22Rv1 (cell line): ENCODE measurements around the gene GLRA2.

Experiments used
- ZFX ChIP-seq: fragments of 450-650 bp; IDR thresholded peaks from 2 replicates; pipeline ENCODE4 v1.6.1; 2017; ENCODE audit warnings: antibody characterized with exemption, borderline replicate concordance
- TF ChIP-seq, protein P1 (sequence below): fragments of 450-650 bp; IDR thresholded peaks from 2 replicates; pipeline ENCODE4 v1.5.1; 2017; ENCODE audit warnings: mild to moderate bottlenecking

DNA sequence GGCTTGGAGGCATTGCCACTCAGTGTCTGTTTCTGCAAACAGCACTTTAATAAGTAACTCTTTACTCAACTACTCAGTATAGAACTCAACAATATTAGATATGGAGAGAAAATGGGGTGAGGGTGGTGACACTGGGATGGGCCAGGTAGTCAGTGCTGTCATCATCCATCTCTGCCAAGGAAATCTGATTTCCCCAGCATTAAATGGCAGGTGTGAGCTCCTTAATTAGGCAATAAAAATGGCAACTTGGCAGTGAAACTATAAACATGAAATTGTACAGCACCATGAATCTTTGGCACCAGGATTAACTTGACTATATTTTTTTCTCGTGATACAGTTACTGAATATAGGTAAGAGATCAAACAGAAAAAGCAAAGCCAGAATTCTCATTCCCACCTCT lies 146.2 kb downstream of the GLRA2 start:
- TF ChIP-seq, protein P1, sequence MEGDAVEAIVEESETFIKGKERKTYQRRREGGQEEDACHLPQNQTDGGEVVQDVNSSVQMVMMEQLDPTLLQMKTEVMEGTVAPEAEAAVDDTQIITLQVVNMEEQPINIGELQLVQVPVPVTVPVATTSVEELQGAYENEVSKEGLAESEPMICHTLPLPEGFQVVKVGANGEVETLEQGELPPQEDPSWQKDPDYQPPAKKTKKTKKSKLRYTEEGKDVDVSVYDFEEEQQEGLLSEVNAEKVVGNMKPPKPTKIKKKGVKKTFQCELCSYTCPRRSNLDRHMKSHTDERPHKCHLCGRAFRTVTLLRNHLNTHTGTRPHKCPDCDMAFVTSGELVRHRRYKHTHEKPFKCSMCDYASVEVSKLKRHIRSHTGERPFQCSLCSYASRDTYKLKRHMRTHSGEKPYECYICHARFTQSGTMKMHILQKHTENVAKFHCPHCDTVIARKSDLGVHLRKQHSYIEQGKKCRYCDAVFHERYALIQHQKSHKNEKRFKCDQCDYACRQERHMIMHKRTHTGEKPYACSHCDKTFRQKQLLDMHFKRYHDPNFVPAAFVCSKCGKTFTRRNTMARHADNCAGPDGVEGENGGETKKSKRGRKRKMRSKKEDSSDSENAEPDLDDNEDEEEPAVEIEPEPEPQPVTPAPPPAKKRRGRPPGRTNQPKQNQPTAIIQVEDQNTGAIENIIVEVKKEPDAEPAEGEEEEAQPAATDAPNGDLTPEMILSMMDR: no peak
- no peak for TF ChIP-seq ZFX
